ENCODE measurements around the gene CPN1. TPM values are rescaled to one million over a fixed set of nuclear protein-coding genes. Genes with fewer than 3 reads are reported as not detected.
"Not testable (repeated sequence)": the region's sequence is repeated elsewhere in the genome, so short reads cannot be mapped to it uniquely, and the experiment has no call there.

CPN1 gene
- polyA plus RNA-seq, 10 donors = 0.08 to 0.21 (median 0.19) TPM; not detected in 7

GRCh38 chr10:100082276-100082675 is 607 bp upstream of the CPN1 start:
- DNase-seq = not testable (repeated sequence)

- DNase-seq = no peak
Measured at GRCh38 chr10:100076750-100077149, 4.9 kb downstream of the CPN1 start.

GRCh38 chr10:100075426-100076220 is 6.0 kb downstream of the CPN1 start:
- no peak for DNase-seq

GRCh38 chr10:100072514-100072913 is 9.2 kb downstream of the CPN1 start:
- DNase-seq = no peak

GRCh38 chr10:100071529-100071928 is 10.1 kb downstream of the CPN1 start:
- no peak for DNase-seq

- DNase-seq = no peak
Measured at GRCh38 chr10:100067466-100067865, 14.2 kb downstream of the CPN1 start.

- DNase-seq = no peak
Measured at GRCh38 chr10:100065084-100065660, 16.5 kb downstream of the CPN1 start.

GRCh38 chr10:100061401-100061800 is 20.3 kb downstream of the CPN1 start:
- no peak for DNase-seq

GRCh38 chr10:100057948-100058347 is 23.7 kb downstream of the CPN1 start:
- DNase-seq = no peak

- no peak for DNase-seq
Measured at GRCh38 chr10:100053686-100054460, 27.8 kb downstream of the CPN1 start.

- peak; percentile 80 to 91 (median 88) for DNase-seq
Measured at GRCh38 chr10:100046021-100046486, 35.6 kb downstream of the CPN1 start.

- DNase-seq = peak in 1 of 3 donors; percentile 13
Measured at GRCh38 chr10:100045592-100045991, 36.1 kb downstream of the CPN1 start.

- peak in 1 of 3 donors; percentile 45 for DNase-seq
Measured at GRCh38 chr10:100043796-100044195, 37.9 kb downstream of the CPN1 start.

GRCh38 chr10:100043344-100043743 is 38.3 kb downstream of the CPN1 start:
- DNase-seq = no peak

- no peak for DNase-seq
Measured at GRCh38 chr10:100041306-100042002, 40.2 kb downstream of the CPN1 start.

GRCh38 chr10:100038561-100039071 is 43.1 kb downstream of the CPN1 start:
- no peak for DNase-seq

- DNase-seq = no peak
Measured at GRCh38 chr10:100037758-100038315, 43.8 kb downstream of the CPN1 start.

GRCh38 chr10:100036850-100037249 is 44.8 kb downstream of the CPN1 start:
- DNase-seq = no peak

- no peak for DNase-seq
Measured at GRCh38 chr10:100033766-100034418, 47.8 kb downstream of the CPN1 start.

- no peak for DNase-seq
Measured at GRCh38 chr10:100027416-100027815, 54.3 kb downstream of the CPN1 start.

GRCh38 chr10:100025576-100025975 is 56.1 kb downstream of the CPN1 start:
- DNase-seq = peak in 2 of 3 donors; percentile 54 to 78

Data from muscle of back (tissue), 11 donors.